HG02610 (cell line): ENCODE measurements around the gene KDM4D.
"Not testable (repeated sequence)": the region's sequence is repeated elsewhere in the genome, so short reads cannot be mapped to it uniquely, and the experiment has no call there.

ENCODE experiments used
- ATAC-seq: cut with Tn5 transposase; IDR thresholded peaks from one replicate; pipeline ENCODE4 v1.9.1; 2021; ENCODE audit warnings: mild to moderate bottlenecking, moderate library complexity; ENCODE audit not compliant: unreplicated experiment

Gene KDM4D

GRCh38 chr11:94956963-94957362, 16.5 kb upstream of the KDM4D start:
- ATAC-seq = no peak

DNA sequence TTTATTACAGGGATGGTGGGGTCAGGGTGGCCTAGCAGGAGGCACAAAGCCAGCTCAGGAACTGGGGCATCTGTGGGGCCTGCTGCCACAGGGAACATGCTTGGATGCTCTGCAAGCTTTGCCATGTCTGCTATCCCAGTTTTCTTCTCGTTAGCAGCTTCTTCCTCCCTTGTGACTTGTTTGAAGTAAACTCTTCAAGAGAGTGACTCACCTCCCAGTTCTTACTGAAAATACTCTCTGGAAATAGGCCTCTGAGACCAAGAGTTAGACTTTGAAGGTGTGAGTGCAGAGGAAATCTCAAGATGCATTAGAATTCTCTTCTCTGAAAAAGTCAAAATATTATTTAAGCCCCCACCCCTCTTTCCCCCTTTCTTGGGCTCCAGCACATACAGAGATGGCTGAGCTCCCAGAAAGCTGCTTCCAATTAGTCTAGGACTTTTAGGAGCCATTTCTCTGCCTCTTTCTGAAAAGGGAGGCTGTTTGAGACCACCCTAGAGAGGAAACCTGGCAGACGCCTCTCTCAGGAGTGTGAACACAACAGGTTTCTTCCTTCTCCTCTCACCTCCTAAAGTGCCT, 15.3 kb upstream of the KDM4D start:
- no peak for ATAC-seq

- no peak for ATAC-seq
These were observed 14.3 kb upstream of the KDM4D start for GRCh38 chr11:94959179-94959578.

DNA sequence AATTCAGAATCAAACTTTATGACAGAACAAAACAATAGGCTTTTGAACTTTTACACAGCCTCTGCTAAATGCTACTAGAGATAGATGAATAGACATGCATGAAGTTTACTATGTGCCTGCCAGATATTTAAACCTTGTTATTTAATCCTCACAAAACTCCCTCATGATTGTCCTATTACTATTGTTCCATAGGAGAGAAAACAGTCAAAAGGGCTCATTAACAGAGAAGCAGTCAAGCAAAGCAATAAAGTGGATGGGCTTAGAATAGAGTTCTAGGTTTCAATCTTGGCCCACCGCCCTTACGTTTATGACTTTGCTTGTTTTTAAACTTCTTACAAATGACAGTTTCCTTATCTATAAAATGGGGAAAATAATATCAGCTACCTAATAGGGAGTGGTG, 13.0 kb upstream of the KDM4D start:
- no peak for ATAC-seq

- no peak for ATAC-seq
These were observed 12.3 kb upstream of the KDM4D start for GRCh38 chr11:94961255-94961654.

GRCh38 chr11:94964934-94965333, 8.6 kb upstream of the KDM4D start:
- no peak for ATAC-seq

GRCh38 chr11:94968334-94968958, 5.1 kb upstream of the KDM4D start:
- no peak for ATAC-seq

DNA sequence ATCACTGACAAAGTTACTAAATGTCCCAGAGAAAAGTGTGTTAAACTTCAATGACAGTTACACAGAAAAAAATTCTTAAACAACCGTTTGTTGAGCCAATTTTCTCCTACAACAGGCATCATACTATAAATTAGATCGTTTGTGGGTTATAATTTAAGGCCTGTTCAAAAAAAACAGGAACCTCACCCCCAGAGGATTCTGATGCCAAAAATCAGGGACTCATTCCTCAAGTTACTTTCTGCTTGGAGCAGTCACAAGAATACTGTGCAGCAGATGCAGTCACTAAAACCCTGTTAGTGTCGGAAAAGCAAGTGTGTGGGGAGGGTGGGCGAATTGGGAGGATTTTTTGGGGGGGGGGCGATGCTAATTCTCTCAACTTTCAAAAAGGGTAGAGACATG, 810 bp upstream of the KDM4D start:
- no peak for ATAC-seq

- ATAC-seq = no peak
These were observed 669 bp downstream of the KDM4D start for GRCh38 chr11:94974178-94974577.

- ATAC-seq = no peak
These were observed 2.1 kb downstream of the KDM4D start for GRCh38 chr11:94975599-94975998.

- no peak for ATAC-seq
These were observed 13.9 kb downstream of the KDM4D start for GRCh38 chr11:94987378-94987777.

DNA sequence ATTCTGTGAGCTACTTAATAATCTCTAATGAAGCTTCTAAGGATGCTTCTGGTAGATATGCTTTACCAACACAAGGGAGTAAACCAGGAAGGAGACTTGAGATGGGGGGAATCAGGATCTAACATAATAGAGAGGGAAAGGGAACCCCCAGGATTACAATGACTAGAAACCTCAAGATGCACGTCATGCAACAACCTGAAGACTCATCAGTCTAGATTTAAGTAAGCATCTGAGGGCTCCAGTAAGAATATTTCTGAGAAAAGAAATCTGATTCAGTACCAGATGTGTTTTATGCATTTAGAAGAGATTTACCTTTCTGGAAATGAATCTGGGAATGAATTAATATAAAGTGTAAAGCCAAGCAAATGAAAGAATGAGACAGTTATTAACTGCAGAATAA, 15.2 kb downstream of the KDM4D start:
- ATAC-seq = no peak

- ATAC-seq = no peak
These were observed 20.0 kb downstream of the KDM4D start for GRCh38 chr11:94993400-94993943.

DNA sequence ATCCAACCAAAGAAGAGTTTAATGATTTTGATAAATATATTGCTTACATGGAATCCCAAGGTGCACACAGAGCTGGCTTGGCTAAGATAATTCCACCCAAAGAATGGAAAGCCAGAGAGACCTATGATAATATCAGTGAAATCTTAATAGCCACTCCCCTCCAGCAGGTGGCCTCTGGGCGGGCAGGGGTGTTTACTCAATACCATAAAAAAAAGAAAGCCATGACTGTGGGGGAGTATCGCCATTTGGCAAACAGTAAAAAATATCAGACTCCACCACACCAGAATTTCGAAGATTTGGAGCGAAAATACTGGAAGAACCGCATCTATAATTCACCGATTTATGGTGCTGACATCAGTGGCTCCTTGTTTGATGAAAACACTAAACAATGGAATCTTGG, 23.9 kb downstream of the KDM4D start:
- ATAC-seq = no peak

DNA sequence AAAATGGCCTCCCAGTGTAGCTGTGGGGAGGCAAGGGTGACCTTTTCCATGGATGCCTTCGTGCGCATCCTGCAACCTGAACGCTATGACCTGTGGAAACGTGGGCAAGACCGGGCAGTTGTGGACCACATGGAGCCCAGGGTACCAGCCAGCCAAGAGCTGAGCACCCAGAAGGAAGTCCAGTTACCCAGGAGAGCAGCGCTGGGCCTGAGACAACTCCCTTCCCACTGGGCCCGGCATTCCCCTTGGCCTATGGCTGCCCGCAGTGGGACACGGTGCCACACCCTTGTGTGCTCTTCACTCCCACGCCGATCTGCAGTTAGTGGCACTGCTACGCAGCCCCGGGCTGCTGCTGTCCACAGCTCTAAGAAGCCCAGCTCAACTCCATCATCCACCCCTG, 24.8 kb downstream of the KDM4D start:
- ATAC-seq = no peak

- no peak for ATAC-seq
These were observed 30.2 kb downstream of the KDM4D start for GRCh38 chr11:95003716-95004115.

DNA sequence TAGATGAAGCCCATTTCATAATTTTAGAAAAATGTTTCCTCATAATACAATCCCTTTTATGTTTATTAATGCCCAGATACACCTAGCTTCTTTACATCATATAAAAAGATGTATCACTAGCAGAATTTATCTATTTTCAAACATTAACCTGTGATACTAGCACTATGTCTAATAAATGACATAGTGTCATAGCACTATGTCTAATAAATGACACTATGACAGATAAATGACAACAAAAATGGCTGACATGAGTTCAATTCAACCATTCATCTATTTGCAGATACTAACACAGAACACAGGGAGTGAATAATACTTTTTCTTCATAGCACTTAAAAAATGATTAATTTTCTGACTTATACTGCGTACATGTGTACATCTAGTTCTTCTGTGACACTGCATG, 32.1 kb downstream of the KDM4D start:
- ATAC-seq = no peak

DNA sequence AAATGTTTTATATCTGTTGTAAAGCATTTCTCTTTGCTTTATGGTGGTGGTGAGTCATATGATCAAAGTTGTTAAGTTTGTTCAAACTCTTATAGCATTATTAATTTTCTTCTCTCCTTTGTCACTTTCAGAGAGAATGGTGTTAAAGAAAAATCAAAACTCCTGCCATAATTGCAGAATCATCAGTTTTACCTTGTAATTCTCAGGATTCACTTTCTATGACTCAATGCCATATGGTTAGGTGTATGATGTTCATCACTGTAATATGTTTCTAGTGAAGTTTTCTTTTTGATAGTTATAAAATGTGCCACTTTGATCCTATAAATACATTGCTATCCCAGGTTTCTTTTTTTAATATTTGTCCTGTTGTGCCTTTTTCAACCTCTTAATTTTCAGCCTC, 37.9 kb downstream of the KDM4D start:
- no peak for ATAC-seq

DNA sequence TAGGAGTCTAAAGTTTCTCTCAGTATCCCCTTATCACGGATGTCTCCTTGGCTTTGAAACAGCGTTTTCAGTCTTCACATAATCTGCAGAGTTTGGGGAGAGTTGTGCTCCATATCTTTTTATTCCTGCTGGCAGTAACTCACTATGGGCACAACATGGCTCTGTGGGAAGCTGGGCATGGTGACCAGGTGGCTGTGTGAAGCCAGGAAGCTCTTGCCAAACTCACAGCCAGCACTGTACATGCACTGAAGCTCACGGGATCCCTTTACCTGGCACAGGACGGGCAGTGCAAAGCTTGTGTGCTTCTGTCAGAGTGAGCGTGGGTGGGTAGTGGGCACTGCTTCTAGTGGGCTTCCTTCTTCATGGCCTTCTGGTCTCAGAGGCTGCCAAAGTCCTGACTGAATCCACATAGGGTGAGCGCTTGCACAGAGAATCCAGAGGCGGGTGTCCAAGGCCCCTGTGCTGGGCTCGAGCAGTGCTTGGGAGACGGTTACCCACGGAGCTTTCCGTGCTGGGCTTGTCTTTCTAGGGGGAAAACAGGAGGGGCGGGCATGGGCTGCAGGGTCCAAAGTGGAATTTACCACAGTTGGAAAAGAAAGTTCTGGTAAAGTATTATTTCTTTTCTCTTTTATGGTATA, 40.8 kb downstream of the KDM4D start:
- no peak for ATAC-seq

GRCh38 chr11:95016139-95016538, 42.6 kb downstream of the KDM4D start:
- no peak for ATAC-seq

GRCh38 chr11:95021468-95021867, 48.0 kb downstream of the KDM4D start:
- ATAC-seq = not testable (repeated sequence)

DNA sequence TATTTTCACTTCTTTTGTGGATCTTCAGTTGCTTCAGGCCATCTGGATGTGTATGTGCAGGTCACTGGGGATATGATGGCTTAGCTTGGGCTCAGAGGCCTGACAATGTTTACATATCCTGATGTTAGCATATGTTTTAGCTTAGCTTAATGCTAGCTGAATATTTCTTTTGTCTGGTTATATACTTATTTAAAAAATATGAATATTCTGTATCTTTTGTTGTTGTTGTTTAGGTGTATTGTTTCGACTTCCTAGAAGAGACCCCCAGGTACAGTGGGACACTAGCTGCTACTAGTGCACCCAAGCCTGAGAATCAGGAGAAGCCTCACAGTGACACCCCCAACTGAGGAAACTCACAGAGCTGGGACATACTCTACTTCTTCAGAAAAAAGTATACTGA, 51.4 kb downstream of the KDM4D start, which contains the start of gene KDM4E:
Gene KDM4E (plus strand): TSS at position 301 of the 400 bp plus-strand sequence. CDS start 300 bp downstream, outside the sequence.
- ATAC-seq = no peak
